Astrocyte of the spinal cord (primary cell): ENCODE data around the gene RBMS3.
"Not testable (repeated sequence)": the region's sequence is repeated elsewhere in the genome, so short reads cannot be mapped to it uniquely, and the experiment has no call there.

Source experiments
- DNase-seq: peaks from one replicate; pipeline ENCODE4 v3.0.0; 2011; ENCODE audit warnings: low read depth, low spot score
- H3K4me3 ChIP-seq: 2 replicates; pipeline ENCODE4 v1.5.1; 2011; ENCODE audit warnings: low read depth, mild to moderate bottlenecking, low read length, moderate library complexity
- CTCF ChIP-seq: IDR thresholded peaks from 2 replicates; pipeline ENCODE4 v1.5.1; 2012; ENCODE audit warnings: low read depth, mild to moderate bottlenecking, low read length, inconsistent platforms
- in situ Hi-C: cut with HindIII; loops from 2 replicates; pipeline ENCODE4 v1.10.0; 2017; ENCODE audit warnings: low sequenced_read_pairs

Gene RBMS3

GRCh38 chr3:30035935-30036567 lies 755.2 kb downstream of the RBMS3 start:
- in situ Hi-C loops, result no loop called here
- no peak for TF ChIP-seq CTCF
- H3K4me3 ChIP-seq, result no peak overlapping the region
- DNase-seq, result no peak

GRCh38 chr3:30040126-30040525 lies 759.3 kb downstream of the RBMS3 start:
- no peak for TF ChIP-seq CTCF

GRCh38 chr3:30041481-30041880 lies 760.6 kb downstream of the RBMS3 start:
- DNase-seq, in situ Hi-C loops, H3K4me3 ChIP-seq: not testable (repeated sequence)

More at GRCh38 chr3:30040126-30040525, 759.3 kb downstream of the RBMS3 start:
- H3K4me3 ChIP-seq, result no peak overlapping the region
- DNase-seq, result no peak
- in situ Hi-C loops, result no loop called here

- peak; percentile 71 for TF ChIP-seq CTCF
- H3K4me3 ChIP-seq, result no peak overlapping the region
- peak; percentile 84 for DNase-seq
- in situ Hi-C loops, result no loop called here
Measured at GRCh38 chr3:30042274-30042859, 761.5 kb downstream of the RBMS3 start.

GRCh38 chr3:30042916-30043555 lies 762.2 kb downstream of the RBMS3 start:
- in situ Hi-C loops, result no loop called here
- TF ChIP-seq CTCF, result no peak
- no peak for DNase-seq
- H3K4me3 ChIP-seq, result no peak overlapping the region

- no peak overlapping the region for H3K4me3 ChIP-seq
- TF ChIP-seq CTCF, result no peak
- in situ Hi-C loops, result no loop called here
- no peak for DNase-seq
Measured at GRCh38 chr3:30044515-30044914, 763.6 kb downstream of the RBMS3 start.

- DNase-seq, result no peak
- no peak for TF ChIP-seq CTCF
- in situ Hi-C loops, result no loop called here
- no peak overlapping the region for H3K4me3 ChIP-seq
Measured at GRCh38 chr3:30048431-30048830, 767.6 kb downstream of the RBMS3 start.

- in situ Hi-C loops, H3K4me3 ChIP-seq, DNase-seq: not testable (repeated sequence)
Measured at GRCh38 chr3:30050116-30050515, 769.2 kb downstream of the RBMS3 start.
